Fibroblast of lung (primary cell): Measurements from ENCODE around the gene RNLS. TPM values are rescaled to one million over a fixed set of nuclear protein-coding genes. Genes with fewer than 3 reads are reported as not detected.

ENCODE experiments used
- DNase-seq, 2 donors: peaks; one replicate each; pipeline versions ENCODE4 v3.0.0 to v3.0.0-alpha.2; 2010; ENCODE audit warnings: low read depth in 2 of 2
- H2AFZ ChIP-seq: 2 replicates; pipeline ENCODE4 v1.5.1; 2012; ENCODE audit warnings: low read length, control low read depth, inconsistent platforms
- H3K27ac ChIP-seq: 2 replicates; pipeline ENCODE4 v1.5.1; 2011; ENCODE audit warnings: low read length, control low read depth; ENCODE audit not compliant: insufficient read depth
- H3K27me3 ChIP-seq: 2 replicates; pipeline ENCODE4 v1.5.1; 2011; ENCODE audit warnings: mild to moderate bottlenecking, low read length; ENCODE audit not compliant: control insufficient read depth, insufficient read depth
- H3K36me3 ChIP-seq: 2 replicates; pipeline ENCODE4 v1.5.1; 2011; ENCODE audit warnings: low read length; ENCODE audit not compliant: control insufficient read depth, insufficient read depth
- H3K4me1 ChIP-seq: 2 replicates; pipeline ENCODE4 v1.5.1; 2011; ENCODE audit warnings: low read length; ENCODE audit not compliant: control insufficient read depth, insufficient read depth; ENCODE audit errors: extremely low read depth
- H3K4me2 ChIP-seq: 2 replicates; pipeline ENCODE4 v1.5.1; 2011; ENCODE audit warnings: low read length, control low read depth; ENCODE audit not compliant: insufficient read depth; ENCODE audit errors: extremely low read depth
- H3K4me3 ChIP-seq, 4 experiments: fragments of 200-600 bp in 1 of 4; sonication (generic) in 1 of 4; replicated peaks in 1 of 4; 2 replicates each; pipeline ENCODE4 v1.5.1; 2011 to 2016; ENCODE audit warnings: low read length in 4 of 4, low read depth in 3 of 4, mild to moderate bottlenecking in 3 of 4, control low read depth in 2 of 4, inconsistent platforms in 1 of 4, mixed read lengths in 1 of 4; ENCODE audit not compliant: insufficient read depth in 1 of 4; ENCODE audit errors: control extremely low read depth in 1 of 4
- H3K79me2 ChIP-seq: 2 replicates; pipeline ENCODE4 v1.5.1; 2012; ENCODE audit warnings: mild to moderate bottlenecking, low read length, inconsistent platforms; ENCODE audit not compliant: control insufficient read depth, insufficient read depth
- H3K9ac ChIP-seq: 2 replicates; pipeline ENCODE4 v1.5.1; 2011; ENCODE audit warnings: mild to moderate bottlenecking, low read length, control low read depth; ENCODE audit not compliant: insufficient read depth
- H3K9me3 ChIP-seq: 2 replicates; pipeline ENCODE4 v1.5.1; 2012; ENCODE audit warnings: low read depth, low read length; ENCODE audit not compliant: control insufficient read depth, insufficient read depth
- H4K20me1 ChIP-seq: 2 replicates; pipeline ENCODE4 v1.5.1; 2011; ENCODE audit warnings: low read length; ENCODE audit not compliant: control insufficient read depth, insufficient read depth; ENCODE audit errors: extremely low read depth
- EZH2 ChIP-seq: IDR thresholded peaks from 2 replicates; pipeline ENCODE4 v1.5.1; 2012; ENCODE audit warnings: low read length, control low read depth, mild to moderate bottlenecking; ENCODE audit errors: missing control alignments
- polyA plus RNA-seq, 2 donors: library from polyadenylated mRNA; depleted of rRNA in 1 of 2; stranded (reverse) in 1 of 2; unstranded in 1 of 2; fragments of >200 nt; gene quantifications; 2 replicates each; pipeline ENCODE4 v1.2.1, GENCODE V29; 2011 to 2012; ENCODE audit warnings: missing spikeins in 1 of 2
- total RNA-seq: library from RNA; depleted of rRNA; stranded (reverse); fragments of >200 nt; gene quantifications from 2 replicates; pipeline ENCODE4 v1.2.1, GENCODE V29; 2014
- TF ChIP-seq, protein P1 (sequence below), 2 donors: IDR thresholded peaks in 1 of 2; conservative IDR thresholded peaks in 1 of 2; 1 replicate in 1 of 2; 2 replicates in 1 of 2; pipeline ENCODE4 v1.5.1; 2011 to 2012; ENCODE audit warnings: low read length in 2 of 2, control low read depth in 1 of 2, inconsistent platforms in 1 of 2, low read depth in 1 of 2, mild to moderate bottlenecking in 1 of 2

Gene RNLS
- total and polyA plus RNA-seq, 2 donors (not counting 1 experiment from before 2014, with no cell fraction given) = 16.5 to 18.4 TPM

DNA sequence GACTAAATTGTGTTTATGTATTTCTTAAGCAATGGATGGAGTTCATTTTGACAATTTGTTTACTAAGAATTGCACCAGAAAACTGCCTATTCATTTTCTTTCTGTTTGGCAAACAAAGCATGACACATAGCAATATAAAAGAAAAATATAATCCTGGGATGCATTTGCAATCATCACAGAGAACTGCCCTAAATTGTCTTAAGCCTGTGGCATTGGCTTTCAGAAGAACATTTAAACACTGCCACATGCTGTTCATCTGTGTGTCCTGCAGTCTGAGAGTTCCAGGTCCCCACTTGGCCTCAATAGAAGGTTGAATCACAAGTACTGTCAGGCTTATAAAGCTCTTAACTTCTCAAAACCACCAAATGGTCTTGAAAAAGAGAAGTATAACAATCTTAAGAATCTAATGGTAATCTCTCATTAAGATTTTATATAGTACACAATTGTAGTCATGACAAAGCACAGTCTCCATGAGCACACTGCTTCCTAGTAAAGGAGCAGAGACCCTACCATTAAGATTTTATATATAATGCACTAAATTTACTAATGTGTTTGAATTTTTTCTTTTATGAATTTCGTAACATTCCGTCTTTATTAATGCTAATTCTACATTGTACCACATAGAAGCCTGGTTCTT, 29.9 kb downstream of the RNLS start:
- no peak overlapping the region for H3K27ac ChIP-seq
- no peaks in the 10 kb centered on the region for H4K20me1 ChIP-seq
- peaks cover 2% of the 10 kb centered on the region for H3K4me1 ChIP-seq
- DNase-seq = peak; percentile 73 to 89
- H3K9me3 ChIP-seq = no peaks in the 10 kb centered on the region
- H3K9ac ChIP-seq = no peak overlapping the region
- H3K79me2 ChIP-seq = no peaks in the 10 kb centered on the region
- TF ChIP-seq, protein P1, sequence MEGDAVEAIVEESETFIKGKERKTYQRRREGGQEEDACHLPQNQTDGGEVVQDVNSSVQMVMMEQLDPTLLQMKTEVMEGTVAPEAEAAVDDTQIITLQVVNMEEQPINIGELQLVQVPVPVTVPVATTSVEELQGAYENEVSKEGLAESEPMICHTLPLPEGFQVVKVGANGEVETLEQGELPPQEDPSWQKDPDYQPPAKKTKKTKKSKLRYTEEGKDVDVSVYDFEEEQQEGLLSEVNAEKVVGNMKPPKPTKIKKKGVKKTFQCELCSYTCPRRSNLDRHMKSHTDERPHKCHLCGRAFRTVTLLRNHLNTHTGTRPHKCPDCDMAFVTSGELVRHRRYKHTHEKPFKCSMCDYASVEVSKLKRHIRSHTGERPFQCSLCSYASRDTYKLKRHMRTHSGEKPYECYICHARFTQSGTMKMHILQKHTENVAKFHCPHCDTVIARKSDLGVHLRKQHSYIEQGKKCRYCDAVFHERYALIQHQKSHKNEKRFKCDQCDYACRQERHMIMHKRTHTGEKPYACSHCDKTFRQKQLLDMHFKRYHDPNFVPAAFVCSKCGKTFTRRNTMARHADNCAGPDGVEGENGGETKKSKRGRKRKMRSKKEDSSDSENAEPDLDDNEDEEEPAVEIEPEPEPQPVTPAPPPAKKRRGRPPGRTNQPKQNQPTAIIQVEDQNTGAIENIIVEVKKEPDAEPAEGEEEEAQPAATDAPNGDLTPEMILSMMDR (conservative IDR thresholded peaks at IDR 0.05 in 1 of 2, IDR thresholded peaks at IDR 0.05 in 1 of 2; ENCODE audit: low read depth in 1 of 2, low read length in 2 of 2) = peak; percentile 86 to 92
- TF ChIP-seq EZH2 = no peak
- no peak overlapping the region for H2AFZ ChIP-seq
- no peaks in the 10 kb centered on the region for H3K27me3 ChIP-seq
- H3K4me2 ChIP-seq = no peak overlapping the region
- no peaks in the 10 kb centered on the region for H3K36me3 ChIP-seq
- H3K4me3 ChIP-seq = no peak overlapping the region

DNA sequence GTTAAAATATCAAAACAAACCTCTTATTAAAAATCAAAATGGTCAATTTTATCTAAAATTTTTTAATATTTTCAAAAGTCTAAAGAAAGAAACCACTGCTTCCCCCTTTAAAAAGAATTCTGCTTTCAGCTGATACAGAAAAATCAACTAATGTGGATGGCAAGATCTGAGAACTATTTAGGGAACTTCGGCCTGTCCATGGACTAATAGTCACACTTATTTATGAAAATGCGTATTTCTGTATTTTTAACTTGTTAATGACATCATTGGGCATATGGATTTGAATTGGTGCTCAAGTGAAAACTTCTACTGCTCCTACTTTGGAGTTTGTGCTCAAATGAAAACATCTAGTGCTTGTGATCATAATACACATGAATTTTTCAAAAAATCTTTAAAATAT, 31.9 kb downstream of the RNLS start:
- H3K9me3 ChIP-seq = no peaks in the 10 kb centered on the region
- H3K36me3 ChIP-seq = no peaks in the 10 kb centered on the region
- TF ChIP-seq EZH2 = no peak
- TF ChIP-seq, protein P1 (conservative IDR thresholded peaks at IDR 0.05 in 1 of 2, IDR thresholded peaks at IDR 0.05 in 1 of 2; ENCODE audit: low read depth in 1 of 2, low read length in 2 of 2) = no peak
- no peak overlapping the region for H3K9ac ChIP-seq
- H2AFZ ChIP-seq = no peak overlapping the region
- no peak overlapping the region for H3K27ac ChIP-seq
- H3K79me2 ChIP-seq = no peaks in the 10 kb centered on the region
- H3K27me3 ChIP-seq = no peaks in the 10 kb centered on the region
- no peaks in the 10 kb centered on the region for H4K20me1 ChIP-seq
- H3K4me1 ChIP-seq = no peaks in the 10 kb centered on the region
- no peak for DNase-seq
- no peak overlapping the region for H3K4me3 ChIP-seq
- no peak overlapping the region for H3K4me2 ChIP-seq

DNA sequence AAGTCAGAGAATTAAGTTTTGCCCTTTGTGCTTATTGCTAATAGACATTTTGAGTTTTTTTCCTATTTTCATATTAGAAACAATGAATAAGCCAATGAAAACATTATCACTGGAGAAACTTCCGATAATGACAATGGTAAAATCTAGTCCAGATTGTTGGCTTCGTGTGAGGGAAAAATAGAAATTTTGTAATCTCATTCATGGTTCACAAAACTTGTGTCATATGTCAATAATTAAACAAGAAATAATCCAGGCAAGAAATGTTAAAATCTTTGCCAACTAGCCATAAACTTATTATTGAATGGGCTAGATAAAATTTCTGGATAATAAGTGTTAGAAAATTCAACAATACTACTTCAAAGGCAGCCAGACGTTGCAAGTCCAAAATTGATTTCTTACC, 36.6 kb downstream of the RNLS start:
- no peaks in the 10 kb centered on the region for H3K36me3 ChIP-seq
- DNase-seq = no peak

More for the DNA sequence above, 36.6 kb downstream of the RNLS start:
- H4K20me1 ChIP-seq = no peaks in the 10 kb centered on the region
- no peak overlapping the region for H3K9ac ChIP-seq
- H3K27ac ChIP-seq = no peak overlapping the region
- no peak overlapping the region for H3K4me3 ChIP-seq
- no peaks in the 10 kb centered on the region for H3K27me3 ChIP-seq
- H3K79me2 ChIP-seq = no peaks in the 10 kb centered on the region
- H3K4me2 ChIP-seq = no peak overlapping the region
- H3K9me3 ChIP-seq = no peaks in the 10 kb centered on the region
- no peaks in the 10 kb centered on the region for H3K4me1 ChIP-seq
- no peak overlapping the region for H2AFZ ChIP-seq
- no peak for TF ChIP-seq EZH2
- TF ChIP-seq, protein P1 (conservative IDR thresholded peaks at IDR 0.05 in 1 of 2, IDR thresholded peaks at IDR 0.05 in 1 of 2; ENCODE audit: low read depth in 1 of 2, low read length in 2 of 2) = no peak
